Neural cell (in vitro differentiated cells): ENCODE results near the gene PHIP. TPM values are rescaled to one million over a fixed set of nuclear protein-coding genes. Genes with fewer than 3 reads are reported as not detected.
"Not testable (repeated sequence)": the region's sequence is repeated elsewhere in the genome, so short reads cannot be mapped to it uniquely, and the experiment has no call there.

Source experiments
- H2AFZ ChIP-seq: fragments of 200-600, 300-800 bp; sonication (generic), shearing (Covaris generic); 2 replicates; pipeline ENCODE4 v1.6.0; 2014; ENCODE audit warnings: low read depth, mild to moderate bottlenecking, antibody characterized with exemption, low read length, moderate library complexity
- H3F3A ChIP-seq: fragments of 200-600 bp; shearing (Covaris generic); 2 replicates; pipeline ENCODE4 v1.6.1; 2016; ENCODE audit warnings: mild to moderate bottlenecking, moderate library complexity, mixed read lengths, antibody characterized with exemption, low read length; ENCODE audit not compliant: insufficient read depth, poor library complexity, severe bottlenecking
- H3K27ac ChIP-seq: fragments of 200-600, 300-800 bp; sonication (generic), shearing (Covaris generic); 2 replicates; pipeline ENCODE4 v1.5.1; 2014; ENCODE audit warnings: mild to moderate bottlenecking, low read length, moderate library complexity
- H3K27me3 ChIP-seq: fragments of 300-800, 200-600 bp; sonication (generic), shearing (Covaris generic); 2 replicates; pipeline ENCODE4 v1.6.0; 2014; ENCODE audit warnings: mild to moderate bottlenecking, low read depth, low read length, moderate library complexity; ENCODE audit not compliant: insufficient read depth
- H3K36me3 ChIP-seq: fragments of 300-800, 200-600 bp; sonication (generic), shearing (Covaris generic); 2 replicates; pipeline ENCODE4 v1.5.1; 2014; ENCODE audit warnings: mild to moderate bottlenecking, antibody characterized with exemption, low read length, moderate library complexity; ENCODE audit not compliant: insufficient read depth
- H3K4me2 ChIP-seq: fragments of 300-800, 200-600 bp; sonication (generic), shearing (Covaris generic); 2 replicates; pipeline ENCODE4 v1.6.0; 2014; ENCODE audit warnings: mild to moderate bottlenecking, low read length
- H3K4me3 ChIP-seq: fragments of 300-800, 200-600 bp; sonication (generic), shearing (Covaris generic); 2 replicates; pipeline ENCODE4 v1.5.1; 2014; ENCODE audit warnings: mild to moderate bottlenecking, low read length, moderate library complexity
- H3K79me2 ChIP-seq: fragments of 200-600 bp; shearing (Covaris generic); replicated peaks from 2 replicates; pipeline ENCODE4 v1.6.0; 2014; ENCODE audit warnings: mild to moderate bottlenecking, low read length, moderate library complexity; ENCODE audit not compliant: insufficient read depth
- H3K9ac ChIP-seq: fragments of 300-800, 200-600 bp; sonication (generic), shearing (Covaris generic); 2 replicates; pipeline ENCODE4 v1.6.1; 2016; ENCODE audit warnings: mild to moderate bottlenecking, low read length, mixed read lengths
- H3K9me2 ChIP-seq: fragments of 200-600 bp; shearing (Covaris generic); 2 replicates; pipeline ENCODE4 v1.6.1; 2016; ENCODE audit warnings: mild to moderate bottlenecking, low read length, mixed read lengths; ENCODE audit not compliant: insufficient read depth
- H3K9me3 ChIP-seq: fragments of 200-600, 300-800 bp; sonication (generic), shearing (Covaris generic); 2 replicates; pipeline ENCODE4 v1.6.1; 2016; ENCODE audit warnings: mild to moderate bottlenecking, mixed run types, low read length, moderate library complexity, mixed read lengths
- H4K20me1 ChIP-seq: fragments of 200-600 bp; shearing (Covaris generic); 2 replicates; pipeline ENCODE4 v1.6.1; 2016; ENCODE audit warnings: mild to moderate bottlenecking, mixed run types; ENCODE audit not compliant: insufficient read depth
- CTCF ChIP-seq: fragments of 450-650 bp; IDR thresholded peaks from 2 replicates; pipeline ENCODE4 v1.5.1; 2014; ENCODE audit warnings: antibody characterized with exemption, mild to moderate bottlenecking, moderate library complexity; ENCODE audit not compliant: poor library complexity, severe bottlenecking
- EP300 ChIP-seq: fragments of 450-650 bp; conservative IDR thresholded peaks from 2 replicates; pipeline ENCODE4 v1.6.1; 2014; ENCODE audit warnings: antibody characterized with exemption, mild to moderate bottlenecking, moderate library complexity; ENCODE audit not compliant: poor library complexity, severe bottlenecking
- EZH2 ChIP-seq: fragments of 200-600, 300-800 bp; shearing (Covaris generic), sonication (generic); IDR thresholded peaks from 2 replicates; pipeline ENCODE4 v1.6.1; 2014; ENCODE audit warnings: antibody characterized with exemption, low read length, borderline replicate concordance, mild to moderate bottlenecking; ENCODE audit not compliant: insufficient read depth, poor library complexity, severe bottlenecking
- MXI1 ChIP-seq: fragments of 450-650 bp; conservative IDR thresholded peaks from 2 replicates; pipeline ENCODE4 v1.6.1; 2014; ENCODE audit warnings: antibody characterized with exemption, mild to moderate bottlenecking; ENCODE audit not compliant: poor library complexity, severe bottlenecking
- POLR2AphosphoS5 ChIP-seq: IDR thresholded peaks from 2 replicates; pipeline ENCODE4 v1.6.1; 2012
- RAD21 ChIP-seq: fragments of 450-650 bp; conservative IDR thresholded peaks from 2 replicates; pipeline ENCODE4 v1.6.1; 2014; ENCODE audit warnings: antibody characterized with exemption, mild to moderate bottlenecking, moderate library complexity
- REST ChIP-seq: IDR thresholded peaks from 2 replicates; pipeline ENCODE4 v1.6.1; 2012; ENCODE audit warnings: borderline replicate concordance
- SMC3 ChIP-seq: fragments of 450-650 bp; conservative IDR thresholded peaks from 2 replicates; pipeline ENCODE4 v1.6.1; 2014; ENCODE audit warnings: antibody characterized with exemption, mild to moderate bottlenecking, moderate library complexity; ENCODE audit not compliant: poor library complexity
- TAF1 ChIP-seq: IDR thresholded peaks from 2 replicates; pipeline ENCODE4 v1.6.1; 2012; ENCODE audit warnings: low read depth
- polyA plus RNA-seq: library from polyadenylated mRNA; depleted of rRNA; stranded (reverse); fragments of >200 nt; gene quantifications from 2 replicates; pipeline ENCODE4 v1.2.3, GENCODE V29; 2014

PHIP gene
- polyA plus RNA-seq, 1 donor from 2014 or later, result 50.8 TPM

GRCh38 chr6:78896227-78896626 lies 181.8 kb downstream of the PHIP start:
- Histone ChIP-seq H3F3A (no peaks in the 10 kb centered on the region), H3K27ac (no peak overlapping the region), H3K9ac (no peak overlapping the region), H2AFZ (no peak overlapping the region), H3K36me3 (peaks cover 7% of the 10 kb centered on the region), H3K27me3 (no peaks in the 10 kb centered on the region), H3K9me2 (no peaks in the 10 kb centered on the region), H4K20me1 (no peaks in the 10 kb centered on the region), H3K4me3 (no peak overlapping the region), H3K4me2 (no peak overlapping the region), H3K79me2 (no peaks in the 10 kb centered on the region), H3K9me3 (no peaks in the 10 kb centered on the region)
- TF ChIP-seq TAF1, result no peak
- TF ChIP-seq POLR2AphosphoS5, result no peak
- no peak for TF ChIP-seq RAD21
- no peak for TF ChIP-seq CTCF
- no peak for TF ChIP-seq REST
- no peak for TF ChIP-seq MXI1
- TF ChIP-seq EZH2, result no peak
- no peak for TF ChIP-seq SMC3
- TF ChIP-seq EP300, result no peak

DNA sequence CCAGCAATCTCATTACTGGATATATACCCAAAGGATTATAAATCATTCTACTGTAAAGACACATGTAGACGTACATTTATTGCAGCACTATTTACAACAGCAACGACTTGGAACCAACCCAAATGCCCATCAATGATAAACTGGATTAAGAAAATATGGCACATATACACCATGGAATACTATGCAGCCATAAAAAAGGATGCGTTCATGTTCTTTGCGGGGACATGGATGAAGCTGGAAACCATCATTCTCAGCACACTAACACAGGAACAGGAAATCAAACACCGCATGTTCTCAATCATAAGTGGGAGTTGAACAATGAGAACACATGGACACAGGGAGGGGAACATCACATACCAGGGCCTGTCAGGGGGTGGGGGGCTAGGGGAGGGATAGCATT lies 188.2 kb downstream of the PHIP start:
- H3K79me2 ChIP-seq, H3K36me3 ChIP-seq, H3K27me3 ChIP-seq, H3F3A ChIP-seq, H4K20me1 ChIP-seq, H3K27ac ChIP-seq, H2AFZ ChIP-seq, H3K9ac ChIP-seq, H3K9me3 ChIP-seq, H3K9me2 ChIP-seq, H3K4me2 ChIP-seq, H3K4me3 ChIP-seq: not testable (repeated sequence)

Other genes starting within 250 kb of the PHIP start
- gene IRAK1BP1, start 210.7 kb downstream of the PHIP start, polyA plus RNA-seq, result 5.3 and 6.6 TPM in 2 replicates
- gene HMGN3, start 156.4 kb upstream of the PHIP start, polyA plus RNA-seq, result 88.4 and 121 TPM in 2 replicates